ENCODE measurements around the gene ACOX1. TPM values are rescaled to one million over a fixed set of nuclear protein-coding genes. Genes with fewer than 3 reads are reported as not detected.

The ACOX1 gene
- total RNA-seq, 1 experiment from 2014 or later, result 39.5 TPM

DNA sequence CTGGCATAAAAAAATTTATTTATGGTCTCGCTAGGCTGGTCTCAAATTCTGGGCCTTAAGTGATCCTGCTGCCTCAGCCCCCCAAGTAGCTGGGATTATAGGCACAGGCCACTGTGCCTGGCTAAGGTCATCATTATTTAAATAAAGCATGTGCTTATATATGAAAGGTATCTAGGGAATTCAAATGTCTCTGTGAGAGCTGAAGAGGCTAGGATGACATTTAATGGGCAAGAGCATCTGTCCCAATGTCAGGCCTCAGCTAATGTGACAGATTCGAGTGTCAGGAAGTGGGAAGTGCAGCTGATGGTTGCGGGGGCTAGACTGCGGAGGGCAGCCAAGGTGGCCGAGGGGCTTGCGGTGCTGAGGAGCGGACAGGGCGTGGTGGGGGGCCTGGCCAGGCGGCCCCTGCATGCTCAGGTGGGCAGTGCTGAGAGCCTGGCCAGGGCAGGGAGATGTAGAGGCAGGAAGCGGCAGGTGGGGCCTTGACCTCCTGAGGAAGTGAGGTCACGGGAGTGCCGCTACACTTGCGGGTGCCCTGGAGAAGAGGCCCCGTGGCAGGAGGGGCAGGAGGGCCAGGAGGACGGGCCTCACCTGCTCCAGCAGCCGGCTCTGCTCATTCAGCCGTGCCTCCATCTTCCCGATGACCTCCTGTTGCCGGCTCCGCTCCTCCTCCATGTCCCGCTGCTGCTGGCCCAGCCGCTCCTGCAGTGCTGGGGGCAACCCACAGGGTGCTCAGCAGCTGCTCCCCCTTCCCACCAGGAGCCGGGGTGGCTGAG lies 61.6 kb downstream of the ACOX1 start:
- H3K4me1 ChIP-seq (ENCODE audit: insufficient read depth, low read length, poor library complexity, severe bottlenecking), result no peaks in the 10 kb centered on the region
- BruUV-seq (replicated peaks), result no TSS peak
- DNase-seq (ENCODE audit: low spot score), result no peak
- TF ChIP-seq, protein P1, sequence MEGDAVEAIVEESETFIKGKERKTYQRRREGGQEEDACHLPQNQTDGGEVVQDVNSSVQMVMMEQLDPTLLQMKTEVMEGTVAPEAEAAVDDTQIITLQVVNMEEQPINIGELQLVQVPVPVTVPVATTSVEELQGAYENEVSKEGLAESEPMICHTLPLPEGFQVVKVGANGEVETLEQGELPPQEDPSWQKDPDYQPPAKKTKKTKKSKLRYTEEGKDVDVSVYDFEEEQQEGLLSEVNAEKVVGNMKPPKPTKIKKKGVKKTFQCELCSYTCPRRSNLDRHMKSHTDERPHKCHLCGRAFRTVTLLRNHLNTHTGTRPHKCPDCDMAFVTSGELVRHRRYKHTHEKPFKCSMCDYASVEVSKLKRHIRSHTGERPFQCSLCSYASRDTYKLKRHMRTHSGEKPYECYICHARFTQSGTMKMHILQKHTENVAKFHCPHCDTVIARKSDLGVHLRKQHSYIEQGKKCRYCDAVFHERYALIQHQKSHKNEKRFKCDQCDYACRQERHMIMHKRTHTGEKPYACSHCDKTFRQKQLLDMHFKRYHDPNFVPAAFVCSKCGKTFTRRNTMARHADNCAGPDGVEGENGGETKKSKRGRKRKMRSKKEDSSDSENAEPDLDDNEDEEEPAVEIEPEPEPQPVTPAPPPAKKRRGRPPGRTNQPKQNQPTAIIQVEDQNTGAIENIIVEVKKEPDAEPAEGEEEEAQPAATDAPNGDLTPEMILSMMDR (conservative IDR thresholded peaks at IDR 0.05; ENCODE audit: low read depth, low read length), result no peak
- H3K36me3 ChIP-seq (ENCODE audit: insufficient read depth, low read length, poor library complexity, severe bottlenecking), result peaks cover 11% of the 10 kb centered on the region
- H3K27me3 ChIP-seq (replicated peaks; ENCODE audit: insufficient read depth, low read depth, low read length, poor library complexity), result no peaks in the 10 kb centered on the region
- intact Hi-C loops (cut with micrococcal nuclease; ENCODE audit: unreplicated experiment), result no loop called here
- H3K27ac ChIP-seq (ENCODE audit: low read depth, low read length, poor library complexity, severe bottlenecking), result no peak overlapping the region
- ChIA-PET CTCF (no interaction called here), POLR2A (ENCODE audit: low non-redundant PET) (no interaction called here)
- no peaks in the 10 kb centered on the region for H3K9me3 ChIP-seq (ENCODE audit: low read depth, low read length, poor library complexity, severe bottlenecking)
- no peak overlapping the region for H3K4me3 ChIP-seq (ENCODE audit: low read depth, low read length, poor library complexity, severe bottlenecking)

DNA sequence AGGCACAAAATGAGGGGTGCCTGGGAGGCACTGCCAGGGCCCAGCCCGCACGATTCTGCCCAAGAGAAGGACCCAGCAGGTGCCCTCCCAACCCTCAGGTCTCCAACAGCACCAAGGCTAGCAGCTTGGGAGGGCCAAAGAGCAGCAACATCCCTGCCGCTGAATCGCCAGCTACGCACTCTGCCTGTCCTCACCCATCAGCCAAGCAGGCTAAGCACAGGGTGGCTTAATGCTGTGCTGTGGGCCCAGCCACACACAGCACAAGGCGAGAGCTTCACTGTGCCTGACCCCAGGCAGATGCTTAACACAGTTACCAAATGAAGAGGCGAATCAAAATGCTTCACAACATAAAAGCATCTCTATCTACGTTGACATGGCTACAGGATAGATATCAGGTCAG lies 63.7 kb downstream of the ACOX1 start:
- BruUV-seq (replicated peaks), result no TSS peak
- Histone ChIP-seq H3K27ac (ENCODE audit: low read depth, low read length, poor library complexity, severe bottlenecking) (no peak overlapping the region), H3K9me3 (ENCODE audit: low read depth, low read length, poor library complexity, severe bottlenecking) (no peaks in the 10 kb centered on the region), H3K36me3 (ENCODE audit: insufficient read depth, low read length, poor library complexity, severe bottlenecking) (peaks cover 15% of the 10 kb centered on the region), H3K4me1 (ENCODE audit: insufficient read depth, low read length, poor library complexity, severe bottlenecking) (no peaks in the 10 kb centered on the region), H3K4me3 (ENCODE audit: low read depth, low read length, poor library complexity, severe bottlenecking) (no peak overlapping the region), H3K27me3 (replicated peaks; ENCODE audit: insufficient read depth, low read depth, low read length, poor library complexity) (no peaks in the 10 kb centered on the region)
- TF ChIP-seq, protein P1 (conservative IDR thresholded peaks at IDR 0.05; ENCODE audit: low read depth, low read length), result no peak
- no peak for TF ChIP-seq EZH2 (IDR thresholded peaks at IDR 0.05; ENCODE audit: borderline replicate concordance, low read depth, low read length, poor library complexity, severe bottlenecking)
- no peak for DNase-seq (ENCODE audit: low spot score)
- ChIA-PET POLR2A (ENCODE audit: low non-redundant PET) (no interaction called here), CTCF (no interaction called here)
- intact Hi-C loops (cut with micrococcal nuclease; ENCODE audit: unreplicated experiment), result no loop called here

DNA sequence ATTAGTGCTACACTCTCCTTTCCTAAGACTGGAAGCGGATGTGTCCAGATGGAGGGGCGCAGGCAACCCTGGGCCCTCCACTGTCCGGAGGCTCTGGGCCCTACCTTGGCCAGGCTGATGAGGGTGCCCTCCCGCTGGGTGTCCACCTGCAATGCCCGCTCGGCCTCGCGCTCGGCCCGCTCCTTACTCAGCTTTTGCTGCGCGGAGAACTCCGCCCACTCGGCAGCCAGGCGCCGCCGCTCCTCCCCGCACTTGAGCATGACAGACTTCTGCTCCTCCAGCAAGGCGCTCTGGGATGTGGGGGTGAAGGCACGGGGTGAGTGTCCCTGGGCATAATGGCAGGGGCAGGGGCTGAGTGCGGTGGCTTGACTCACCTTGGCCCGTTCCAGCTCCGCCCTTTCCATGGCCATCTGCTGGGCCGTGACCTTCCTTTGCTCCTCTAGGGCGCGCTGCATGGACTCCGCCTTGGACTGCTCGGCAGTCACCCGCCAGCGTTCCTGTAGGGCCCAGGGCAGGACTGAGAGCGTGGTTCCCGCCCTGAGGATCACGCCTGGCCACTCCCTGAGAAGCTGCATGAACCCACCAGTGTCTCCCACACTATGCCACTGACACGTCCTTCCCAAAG lies 64.2 kb downstream of the ACOX1 start:
- CTCF ChIA-PET, result no interaction called here
- BruUV-seq (replicated peaks), result no TSS peak
- POLR2A ChIA-PET (ENCODE audit: low non-redundant PET), result no interaction called here
- Histone ChIP-seq H3K36me3 (ENCODE audit: insufficient read depth, low read length, poor library complexity, severe bottlenecking) (peaks cover 13% of the 10 kb centered on the region), H3K9me3 (ENCODE audit: low read depth, low read length, poor library complexity, severe bottlenecking) (no peaks in the 10 kb centered on the region), H3K4me3 (ENCODE audit: low read depth, low read length, poor library complexity, severe bottlenecking) (no peak overlapping the region), H3K27ac (ENCODE audit: low read depth, low read length, poor library complexity, severe bottlenecking) (no peak overlapping the region), H3K4me1 (ENCODE audit: insufficient read depth, low read length, poor library complexity, severe bottlenecking) (no peaks in the 10 kb centered on the region), H3K27me3 (replicated peaks; ENCODE audit: insufficient read depth, low read depth, low read length, poor library complexity) (no peaks in the 10 kb centered on the region)
- no peak for TF ChIP-seq EZH2 (IDR thresholded peaks at IDR 0.05; ENCODE audit: borderline replicate concordance, low read depth, low read length, poor library complexity, severe bottlenecking)
- TF ChIP-seq, protein P1 (conservative IDR thresholded peaks at IDR 0.05; ENCODE audit: low read depth, low read length), result no peak
- no peak for DNase-seq (ENCODE audit: low spot score)
- intact Hi-C loops (cut with micrococcal nuclease; ENCODE audit: unreplicated experiment), result no loop called here
